PC-9 (cell line): Measurements from ENCODE around the gene EHD2. TPM values are rescaled to one million over a fixed set of nuclear protein-coding genes. Genes with fewer than 3 reads are reported as not detected.

Experiments used
- BruUV-seq: library from RNA; stranded (reverse); fragments of 400-500 nt; replicated peaks from 2 replicates; lab custom pipeline; 2021; lab: Mats Ljungman, UMichigan
- CTCF ChIA-PET: fragments of 300-600 bp; sonication (Branson Sonifier 250); formaldehyde crosslinking; loops from one replicate; lab custom pipeline; 2022; ENCODE audit warnings: antibody characterized with exemption; lab: Charles Lee
- POLR2A ChIA-PET: fragments of 300-600 bp; sonication (Branson Sonifier 250); formaldehyde crosslinking; loops from one replicate; lab custom pipeline; 2022; ENCODE audit warnings: antibody characterized with exemption; ENCODE audit not compliant: unreplicated experiment; lab: Charles Lee
- DNase-seq, 2 experiments: peaks; one replicate each; pipeline versions ENCODE4 v3.0.0 to v3.0.0-alpha.2; 2015 to 2022; ENCODE audit warnings: mixed read lengths in 1 of 2
- H2AFZ ChIP-seq: fragments of 200-600 bp; sonication (generic); 2 replicates; pipeline ENCODE4 v1.8.1; 2017; ENCODE audit warnings: antibody characterized with exemption
- H3F3A ChIP-seq: fragments of 200-600 bp; sonication (generic); 2 replicates; pipeline ENCODE4 v1.8.1; 2017; ENCODE audit warnings: antibody characterized with exemption, mild to moderate bottlenecking, low read depth; ENCODE audit not compliant: insufficient read depth
- H3K27ac ChIP-seq: fragments of 200-600 bp; sonication (generic); 2 replicates; pipeline ENCODE4 v1.6.1; 2016; ENCODE audit warnings: mixed run types
- H3K27me3 ChIP-seq: fragments of 200-600 bp; sonication (generic); 2 replicates; pipeline ENCODE4 v1.6.1; 2016; ENCODE audit warnings: low read depth, mixed run types; ENCODE audit not compliant: insufficient read depth
- H3K36me3 ChIP-seq: fragments of 200-600 bp; sonication (generic); 2 replicates; pipeline ENCODE4 v1.6.1; 2016; ENCODE audit warnings: low read depth, mixed run types
- H3K4me1 ChIP-seq: fragments of 200-600 bp; sonication (generic); replicated peaks from 2 replicates; pipeline ENCODE4 v1.6.1; 2016; ENCODE audit warnings: mixed run types; ENCODE audit not compliant: insufficient read depth
- H3K4me2 ChIP-seq: fragments of 200-600 bp; sonication (generic); 2 replicates; pipeline ENCODE4 v1.6.1; 2017; ENCODE audit warnings: mixed run types
- H3K4me3 ChIP-seq: fragments of 200-600 bp; sonication (generic); 2 replicates; pipeline ENCODE4 v1.6.1; 2016; ENCODE audit warnings: mixed run types
- H3K79me2 ChIP-seq: fragments of 200-600 bp; sonication (generic); 2 replicates; pipeline ENCODE4 v1.6.1; 2017; ENCODE audit warnings: low read depth, mixed run types
- H3K9me2 ChIP-seq: fragments of 200-600 bp; sonication (generic); 2 replicates; pipeline ENCODE4 v1.8.1; 2017; ENCODE audit warnings: mild to moderate bottlenecking; ENCODE audit not compliant: insufficient read depth
- H3K9me3 ChIP-seq: fragments of 200-600 bp; sonication (generic); 2 replicates; pipeline ENCODE4 v1.8.1; 2016; ENCODE audit warnings: low read depth; ENCODE audit not compliant: insufficient read depth
- H4K20me1 ChIP-seq: fragments of 200-600 bp; sonication (generic); 2 replicates; pipeline ENCODE4 v1.8.1; 2017; ENCODE audit not compliant: insufficient read depth
- EZH2 ChIP-seq: fragments of 200-600 bp; sonication (generic); IDR thresholded peaks from 2 replicates; pipeline ENCODE4 v1.8.0; 2017; ENCODE audit warnings: antibody characterized with exemption, low read depth
- intact Hi-C: fragments of 100-400 bp; cut with micrococcal nuclease; formaldehyde crosslinking; loops from one replicate; pipeline ENCODE4 v1.10.0; 2022; ENCODE audit not compliant: unreplicated experiment
- total RNA-seq: library from RNA; stranded (reverse); gene quantifications from 2 replicates; pipeline ENCODE4 v1.2.3, GENCODE V29; 2021
- TF ChIP-seq, protein P1 (sequence below): fragments of 200-600 bp; sonication (generic); conservative IDR thresholded peaks from 2 replicates; pipeline ENCODE4 v1.6.1; 2017; ENCODE audit warnings: mixed run types, antibody characterized with exemption, mild to moderate bottlenecking, moderate library complexity

EHD2 gene
- total RNA-seq, 1 experiment from 2014 or later, result 25.6 TPM

GRCh38 chr19:47729799-47730520 lies 16.7 kb downstream of the EHD2 start:
- peak overlapping the region; percentile 97 for H3K27ac ChIP-seq
- H3K9me2 ChIP-seq, result no peaks in the 10 kb centered on the region
- peak overlapping the region; percentile 74; the same call in 1 of the 2 replicates for H2AFZ ChIP-seq
- H3F3A ChIP-seq, result peaks cover 34% of the 10 kb centered on the region
- ChIA-PET POLR2A (interaction anchor here (0.5 kb wide), 1 partner anchor 455 kb away, joined by 29 read pairs; the partner anchor contains the start of gene INAFM1), CTCF (interaction anchor here (0.6 kb wide), 1 partner anchor 1242 kb away, joined by 3 read pairs; no protein-coding TSS in a partner anchor)
- peak; percentile 82 to 91 for DNase-seq
- H3K4me2 ChIP-seq, result peak overlapping the region; percentile 92
- peaks cover 35% of the 10 kb centered on the region for H3K4me1 ChIP-seq
- H3K36me3 ChIP-seq, result no peaks in the 10 kb centered on the region
- TSS peak; percentile 75 for BruUV-seq
- intact Hi-C loops, result loop anchor here (1.0 kb wide), 2 partner anchors 13 to 17 kb away; partner anchors contain the start of gene EHD2
- no peaks in the 10 kb centered on the region for H3K9me3 ChIP-seq
- H3K4me3 ChIP-seq, result peak overlapping the region; percentile 70
- no peaks in the 10 kb centered on the region for H4K20me1 ChIP-seq
- no peaks in the 10 kb centered on the region for H3K27me3 ChIP-seq
- TF ChIP-seq, protein P1, sequence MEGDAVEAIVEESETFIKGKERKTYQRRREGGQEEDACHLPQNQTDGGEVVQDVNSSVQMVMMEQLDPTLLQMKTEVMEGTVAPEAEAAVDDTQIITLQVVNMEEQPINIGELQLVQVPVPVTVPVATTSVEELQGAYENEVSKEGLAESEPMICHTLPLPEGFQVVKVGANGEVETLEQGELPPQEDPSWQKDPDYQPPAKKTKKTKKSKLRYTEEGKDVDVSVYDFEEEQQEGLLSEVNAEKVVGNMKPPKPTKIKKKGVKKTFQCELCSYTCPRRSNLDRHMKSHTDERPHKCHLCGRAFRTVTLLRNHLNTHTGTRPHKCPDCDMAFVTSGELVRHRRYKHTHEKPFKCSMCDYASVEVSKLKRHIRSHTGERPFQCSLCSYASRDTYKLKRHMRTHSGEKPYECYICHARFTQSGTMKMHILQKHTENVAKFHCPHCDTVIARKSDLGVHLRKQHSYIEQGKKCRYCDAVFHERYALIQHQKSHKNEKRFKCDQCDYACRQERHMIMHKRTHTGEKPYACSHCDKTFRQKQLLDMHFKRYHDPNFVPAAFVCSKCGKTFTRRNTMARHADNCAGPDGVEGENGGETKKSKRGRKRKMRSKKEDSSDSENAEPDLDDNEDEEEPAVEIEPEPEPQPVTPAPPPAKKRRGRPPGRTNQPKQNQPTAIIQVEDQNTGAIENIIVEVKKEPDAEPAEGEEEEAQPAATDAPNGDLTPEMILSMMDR, result no peak
- TF ChIP-seq EZH2, result no peak
- H3K79me2 ChIP-seq, result no peaks in the 10 kb centered on the region

DNA sequence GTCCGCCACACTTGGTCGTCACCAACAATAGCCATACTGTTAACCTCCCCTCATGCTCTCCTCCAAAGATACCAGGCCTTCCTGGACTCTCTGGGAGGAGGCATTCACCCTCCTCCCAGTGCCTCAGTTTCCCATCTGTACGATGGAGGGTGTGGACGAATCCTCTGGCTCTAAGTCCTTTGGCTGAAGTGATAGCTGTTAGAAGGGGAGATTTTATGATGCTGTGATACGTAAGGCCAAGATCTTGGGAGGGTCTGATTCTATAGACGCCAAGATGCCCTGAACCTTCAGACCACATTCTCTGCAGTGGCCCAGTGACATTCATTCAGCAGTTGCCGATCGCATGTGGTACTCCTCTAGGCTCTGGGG lies 17.3 kb downstream of the EHD2 start:
- Histone ChIP-seq H3K4me3 (peak overlapping the region; percentile 70; the same call in 1 of the 2 replicates), H3K9me2 (no peaks in the 10 kb centered on the region), H3F3A (peaks cover 38% of the 10 kb centered on the region), H3K27me3 (no peaks in the 10 kb centered on the region), H3K4me1 (peaks cover 35% of the 10 kb centered on the region), H3K36me3 (no peaks in the 10 kb centered on the region), H3K4me2 (peak overlapping the region; percentile 92), H3K9me3 (no peaks in the 10 kb centered on the region), H3K79me2 (no peaks in the 10 kb centered on the region), H2AFZ (no peak overlapping the region), H4K20me1 (no peaks in the 10 kb centered on the region), H3K27ac (no peak overlapping the region)
- no peak for DNase-seq
- BruUV-seq, result no TSS peak
- intact Hi-C loops, result no loop called here
- ChIA-PET POLR2A (no interaction called here), CTCF (no interaction called here)
- TF ChIP-seq EZH2, result no peak
- TF ChIP-seq, protein P1, result no peak

DNA sequence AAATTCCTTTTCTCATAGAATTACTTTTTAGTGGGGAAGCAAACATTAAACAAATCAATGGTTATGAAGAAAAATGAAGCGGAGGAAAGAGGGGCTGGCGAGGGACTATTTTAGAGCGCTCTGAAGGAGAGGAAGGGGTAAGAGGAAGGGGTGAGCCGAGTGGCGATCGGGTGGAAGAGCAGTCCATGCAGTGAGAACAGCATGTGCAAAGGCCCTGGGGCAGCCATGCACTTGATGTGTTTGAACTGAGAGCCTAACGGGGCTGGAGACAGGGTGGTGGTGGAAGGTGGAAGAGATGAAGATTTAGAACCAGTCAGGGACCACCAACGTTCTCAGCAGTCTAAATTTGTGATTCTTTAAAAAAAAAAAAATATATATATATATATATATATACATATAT lies 17.7 kb downstream of the EHD2 start:
- no peak overlapping the region for H2AFZ ChIP-seq
- intact Hi-C loops, result no loop called here
- H3K27me3 ChIP-seq, result no peaks in the 10 kb centered on the region
- DNase-seq, result no peak
- H3F3A ChIP-seq, result peaks cover 38% of the 10 kb centered on the region
- peaks cover 35% of the 10 kb centered on the region for H3K4me1 ChIP-seq
- TF ChIP-seq, protein P1, result no peak
- no peak for TF ChIP-seq EZH2
- no TSS peak for BruUV-seq
- H3K9me3 ChIP-seq, result no peaks in the 10 kb centered on the region
- H3K27ac ChIP-seq, result no peak overlapping the region
- no peaks in the 10 kb centered on the region for H3K79me2 ChIP-seq
- CTCF ChIA-PET, result no interaction called here
- no peaks in the 10 kb centered on the region for H3K9me2 ChIP-seq
- H3K4me3 ChIP-seq, result no peak overlapping the region
- no peaks in the 10 kb centered on the region for H3K36me3 ChIP-seq
- no peak overlapping the region for H3K4me2 ChIP-seq
- POLR2A ChIA-PET, result no interaction called here
- H4K20me1 ChIP-seq, result no peaks in the 10 kb centered on the region
